ENCODE measurements around the gene MEGF11.

Gene MEGF11

GRCh38 chr15:66180531-66181097 lies 72.9 kb downstream of the MEGF11 start:
- H3K4me1 ChIP-seq (ENCODE audit: control insufficient read depth in 1 of 2, insufficient read depth in 2 of 2, low read length in 2 of 2), result peaks cover 11 to 15% of the 10 kb centered on the region in 2 donors
- no peaks in the 10 kb centered on the region for H3K36me3 ChIP-seq (ENCODE audit: control insufficient read depth in 1 of 2, insufficient read depth in 2 of 2, low read length in 2 of 2)
- no peak overlapping the region for H3K9ac ChIP-seq (ENCODE audit: low read depth in 1 of 2, low read length in 2 of 2)
- H3K27ac ChIP-seq (ENCODE audit: low read depth, low read length), result no peak overlapping the region
- no peak overlapping the region for H3K4me3 ChIP-seq (ENCODE audit: low read depth in 1 of 2, low read length in 2 of 2)
- no peaks in the 10 kb centered on the region for H3K9me3 ChIP-seq (ENCODE audit: control insufficient read depth in 1 of 2, low read length in 2 of 2)
- H3K27me3 ChIP-seq (ENCODE audit: control insufficient read depth in 1 of 2, insufficient read depth in 2 of 2, low read length in 2 of 2), result peaks cover 0 to 5% of the 10 kb centered on the region in 2 donors

GRCh38 chr15:66178531-66178910 lies 75.0 kb downstream of the MEGF11 start:
- no peaks in the 10 kb centered on the region for H3K9me3 ChIP-seq (ENCODE audit: control insufficient read depth in 1 of 2, low read length in 2 of 2)
- H3K36me3 ChIP-seq (ENCODE audit: control insufficient read depth in 1 of 2, insufficient read depth in 2 of 2, low read length in 2 of 2), result no peaks in the 10 kb centered on the region
- no peak overlapping the region for H3K9ac ChIP-seq (ENCODE audit: low read depth in 1 of 2, low read length in 2 of 2)
- H3K4me3 ChIP-seq (ENCODE audit: low read depth in 1 of 2, low read length in 2 of 2), result no peak overlapping the region
- peaks cover 0 to 5% of the 10 kb centered on the region in 2 donors for H3K27me3 ChIP-seq (ENCODE audit: control insufficient read depth in 1 of 2, insufficient read depth in 2 of 2, low read length in 2 of 2)
- peaks cover 11 to 15% of the 10 kb centered on the region in 2 donors for H3K4me1 ChIP-seq (ENCODE audit: control insufficient read depth in 1 of 2, insufficient read depth in 2 of 2, low read length in 2 of 2)
- no peak overlapping the region for H3K27ac ChIP-seq (ENCODE audit: low read depth, low read length)

- H3K9me3 ChIP-seq (ENCODE audit: control insufficient read depth in 1 of 2, low read length in 2 of 2), result no peaks in the 10 kb centered on the region
- no peak overlapping the region for H3K4me3 ChIP-seq (ENCODE audit: low read depth in 1 of 2, low read length in 2 of 2)
Measured at GRCh38 chr15:66172324-66172980, 81.1 kb downstream of the MEGF11 start.

GRCh38 chr15:66171841-66172240 lies 81.7 kb downstream of the MEGF11 start:
- Histone ChIP-seq H3K27ac (ENCODE audit: low read depth, low read length) (no peak overlapping the region), H3K27me3 (ENCODE audit: control insufficient read depth in 1 of 2, insufficient read depth in 2 of 2, low read length in 2 of 2) (peaks cover 3 to 4% of the 10 kb centered on the region in 2 donors), H3K9me3 (ENCODE audit: control insufficient read depth in 1 of 2, low read length in 2 of 2) (no peaks in the 10 kb centered on the region), H3K4me3 (ENCODE audit: low read depth in 1 of 2, low read length in 2 of 2) (no peak overlapping the region), H3K9ac (ENCODE audit: low read depth in 1 of 2, low read length in 2 of 2) (no peak overlapping the region), H3K4me1 (ENCODE audit: control insufficient read depth in 1 of 2, insufficient read depth in 2 of 2, low read length in 2 of 2) (no peaks in the 10 kb centered on the region), H3K36me3 (ENCODE audit: control insufficient read depth in 1 of 2, insufficient read depth in 2 of 2, low read length in 2 of 2) (no peaks in the 10 kb centered on the region)

More at GRCh38 chr15:66172324-66172980, 81.1 kb downstream of the MEGF11 start:
- Histone ChIP-seq H3K4me1 (ENCODE audit: control insufficient read depth in 1 of 2, insufficient read depth in 2 of 2, low read length in 2 of 2) (no peaks in the 10 kb centered on the region), H3K27ac (ENCODE audit: low read depth, low read length) (no peak overlapping the region), H3K36me3 (ENCODE audit: control insufficient read depth in 1 of 2, insufficient read depth in 2 of 2, low read length in 2 of 2) (no peaks in the 10 kb centered on the region), H3K27me3 (ENCODE audit: control insufficient read depth in 1 of 2, insufficient read depth in 2 of 2, low read length in 2 of 2) (peaks cover 3 to 5% of the 10 kb centered on the region in 2 donors), H3K9ac (ENCODE audit: low read depth in 1 of 2, low read length in 2 of 2) (no peak overlapping the region)

- peaks cover 0 to 3% of the 10 kb centered on the region in 2 donors for H3K27me3 ChIP-seq (ENCODE audit: control insufficient read depth in 1 of 2, insufficient read depth in 2 of 2, low read length in 2 of 2)
- no peak overlapping the region for H3K9ac ChIP-seq (ENCODE audit: low read depth in 1 of 2, low read length in 2 of 2)
- no peak overlapping the region for H3K4me3 ChIP-seq (ENCODE audit: low read depth in 1 of 2, low read length in 2 of 2)
- no peaks in the 10 kb centered on the region for H3K36me3 ChIP-seq (ENCODE audit: control insufficient read depth in 1 of 2, insufficient read depth in 2 of 2, low read length in 2 of 2)
- no peaks in the 10 kb centered on the region for H3K9me3 ChIP-seq (ENCODE audit: control insufficient read depth in 1 of 2, low read length in 2 of 2)
- H3K27ac ChIP-seq (ENCODE audit: low read depth, low read length), result no peak overlapping the region
- no peaks in the 10 kb centered on the region for H3K4me1 ChIP-seq (ENCODE audit: control insufficient read depth in 1 of 2, insufficient read depth in 2 of 2, low read length in 2 of 2)
Measured at GRCh38 chr15:66170716-66171115, 82.8 kb downstream of the MEGF11 start.

GRCh38 chr15:66170042-66170441 lies 83.5 kb downstream of the MEGF11 start:
- no peak overlapping the region for H3K4me3 ChIP-seq (ENCODE audit: low read depth in 1 of 2, low read length in 2 of 2)
- H3K27me3 ChIP-seq (ENCODE audit: control insufficient read depth in 1 of 2, insufficient read depth in 2 of 2, low read length in 2 of 2), result peaks cover 0 to 3% of the 10 kb centered on the region in 2 donors
- H3K4me1 ChIP-seq (ENCODE audit: control insufficient read depth in 1 of 2, insufficient read depth in 2 of 2, low read length in 2 of 2), result no peaks in the 10 kb centered on the region
- H3K9me3 ChIP-seq (ENCODE audit: control insufficient read depth in 1 of 2, low read length in 2 of 2), result no peaks in the 10 kb centered on the region
- H3K27ac ChIP-seq (ENCODE audit: low read depth, low read length), result no peak overlapping the region
- H3K9ac ChIP-seq (ENCODE audit: low read depth in 1 of 2, low read length in 2 of 2), result no peak overlapping the region
- H3K36me3 ChIP-seq (ENCODE audit: control insufficient read depth in 1 of 2, insufficient read depth in 2 of 2, low read length in 2 of 2), result no peaks in the 10 kb centered on the region

GRCh38 chr15:66169625-66170024 lies 83.9 kb downstream of the MEGF11 start:
- Histone ChIP-seq H3K27me3 (ENCODE audit: control insufficient read depth in 1 of 2, insufficient read depth in 2 of 2, low read length in 2 of 2) (peaks cover 0 to 3% of the 10 kb centered on the region in 2 donors), H3K27ac (ENCODE audit: low read depth, low read length) (no peak overlapping the region), H3K9me3 (ENCODE audit: control insufficient read depth in 1 of 2, low read length in 2 of 2) (no peaks in the 10 kb centered on the region), H3K4me1 (ENCODE audit: control insufficient read depth in 1 of 2, insufficient read depth in 2 of 2, low read length in 2 of 2) (no peaks in the 10 kb centered on the region), H3K36me3 (ENCODE audit: control insufficient read depth in 1 of 2, insufficient read depth in 2 of 2, low read length in 2 of 2) (no peaks in the 10 kb centered on the region), H3K4me3 (ENCODE audit: low read depth in 1 of 2, low read length in 2 of 2) (no peak overlapping the region), H3K9ac (ENCODE audit: low read depth in 1 of 2, low read length in 2 of 2) (no peak overlapping the region)

- no peaks in the 10 kb centered on the region for H3K36me3 ChIP-seq (ENCODE audit: control insufficient read depth in 1 of 2, insufficient read depth in 2 of 2, low read length in 2 of 2)
- H3K27me3 ChIP-seq (ENCODE audit: control insufficient read depth in 1 of 2, insufficient read depth in 2 of 2, low read length in 2 of 2), result peaks cover 0 to 3% of the 10 kb centered on the region in 2 donors
- no peaks in the 10 kb centered on the region for H3K9me3 ChIP-seq (ENCODE audit: control insufficient read depth in 1 of 2, low read length in 2 of 2)
- no peaks in the 10 kb centered on the region for H3K4me1 ChIP-seq (ENCODE audit: control insufficient read depth in 1 of 2, insufficient read depth in 2 of 2, low read length in 2 of 2)
- no peak overlapping the region for H3K9ac ChIP-seq (ENCODE audit: low read depth in 1 of 2, low read length in 2 of 2)
- no peak overlapping the region for H3K4me3 ChIP-seq (ENCODE audit: low read depth in 1 of 2, low read length in 2 of 2)
- H3K27ac ChIP-seq (ENCODE audit: low read depth, low read length), result no peak overlapping the region
Measured at GRCh38 chr15:66169023-66169422, 84.5 kb downstream of the MEGF11 start.

GRCh38 chr15:66167854-66168253 lies 85.7 kb downstream of the MEGF11 start:
- Histone ChIP-seq H3K4me3 (ENCODE audit: low read depth in 1 of 2, low read length in 2 of 2) (no peak overlapping the region), H3K9me3 (ENCODE audit: control insufficient read depth in 1 of 2, low read length in 2 of 2) (no peaks in the 10 kb centered on the region), H3K9ac (ENCODE audit: low read depth in 1 of 2, low read length in 2 of 2) (no peak overlapping the region), H3K4me1 (ENCODE audit: control insufficient read depth in 1 of 2, insufficient read depth in 2 of 2, low read length in 2 of 2) (no peaks in the 10 kb centered on the region), H3K27ac (ENCODE audit: low read depth, low read length) (no peak overlapping the region), H3K27me3 (ENCODE audit: control insufficient read depth in 1 of 2, insufficient read depth in 2 of 2, low read length in 2 of 2) (peaks cover 0 to 3% of the 10 kb centered on the region in 2 donors), H3K36me3 (ENCODE audit: control insufficient read depth in 1 of 2, insufficient read depth in 2 of 2, low read length in 2 of 2) (no peaks in the 10 kb centered on the region)

GRCh38 chr15:66165856-66166255 lies 87.7 kb downstream of the MEGF11 start:
- H3K27me3 ChIP-seq (ENCODE audit: control insufficient read depth in 1 of 2, insufficient read depth in 2 of 2, low read length in 2 of 2), result no peaks in the 10 kb centered on the region
- H3K9me3 ChIP-seq (ENCODE audit: control insufficient read depth in 1 of 2, low read length in 2 of 2), result no peaks in the 10 kb centered on the region
- H3K4me3 ChIP-seq (ENCODE audit: low read depth in 1 of 2, low read length in 2 of 2), result no peak overlapping the region
- no peaks in the 10 kb centered on the region for H3K4me1 ChIP-seq (ENCODE audit: control insufficient read depth in 1 of 2, insufficient read depth in 2 of 2, low read length in 2 of 2)
- H3K9ac ChIP-seq (ENCODE audit: low read depth in 1 of 2, low read length in 2 of 2), result no peak overlapping the region
- H3K36me3 ChIP-seq (ENCODE audit: control insufficient read depth in 1 of 2, insufficient read depth in 2 of 2, low read length in 2 of 2), result no peaks in the 10 kb centered on the region
- no peak overlapping the region for H3K27ac ChIP-seq (ENCODE audit: low read depth, low read length)
